ENCODE measurements around the gene DENND4B. TPM values are rescaled to one million over a fixed set of nuclear protein-coding genes. Genes with fewer than 3 reads are reported as not detected.

The DENND4B gene
- total and polyA plus RNA-seq, 2 donors from 2014 or later, result 13.2 to 60.6 TPM

DNA sequence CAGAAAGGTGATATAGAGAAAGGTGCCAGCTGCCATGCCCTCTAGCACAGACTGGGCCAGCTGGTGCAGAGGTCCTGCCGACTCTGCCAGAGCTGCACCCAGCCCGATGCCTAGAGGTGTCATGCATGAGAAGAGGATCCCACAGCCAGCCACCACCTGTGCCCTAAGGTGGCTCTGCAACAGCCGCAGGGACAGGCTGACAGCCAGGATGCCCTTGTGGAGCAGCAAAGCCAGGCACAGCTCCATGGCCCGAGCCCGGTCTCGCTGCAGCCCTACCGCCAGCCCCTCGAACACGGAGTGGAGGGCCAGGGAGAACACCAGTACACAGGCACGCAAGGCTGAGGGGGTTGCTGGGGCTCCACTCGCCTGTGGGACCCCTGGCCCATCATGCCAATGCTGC is 13.7 kb upstream of the DENND4B start:
- H3K9me3 ChIP-seq (ENCODE audit: control insufficient read depth in 2 of 3, insufficient read depth in 1 of 3, low read length in 3 of 3), result no peaks in the 10 kb centered on the region
- FAIRE-seq (no peak), DNase-seq (peak in 1 of 5 donors; percentile 75)
- H3K36me3 ChIP-seq (ENCODE audit: control insufficient read depth in 2 of 3, insufficient read depth in 3 of 3, low read length in 3 of 3), result peaks cover 0 to 13% (median 5%) of the 10 kb centered on the region in 3 donors
- H3K4me3 ChIP-seq (ENCODE audit: low read length in 3 of 3), result no peak overlapping the region
- H3K27me3 ChIP-seq (ENCODE audit: control insufficient read depth, insufficient read depth, low read length), result no peaks in the 10 kb centered on the region
- intact Hi-C loops (cut with DNase I), result no loop called here
- TF ChIP-seq, protein P1, sequence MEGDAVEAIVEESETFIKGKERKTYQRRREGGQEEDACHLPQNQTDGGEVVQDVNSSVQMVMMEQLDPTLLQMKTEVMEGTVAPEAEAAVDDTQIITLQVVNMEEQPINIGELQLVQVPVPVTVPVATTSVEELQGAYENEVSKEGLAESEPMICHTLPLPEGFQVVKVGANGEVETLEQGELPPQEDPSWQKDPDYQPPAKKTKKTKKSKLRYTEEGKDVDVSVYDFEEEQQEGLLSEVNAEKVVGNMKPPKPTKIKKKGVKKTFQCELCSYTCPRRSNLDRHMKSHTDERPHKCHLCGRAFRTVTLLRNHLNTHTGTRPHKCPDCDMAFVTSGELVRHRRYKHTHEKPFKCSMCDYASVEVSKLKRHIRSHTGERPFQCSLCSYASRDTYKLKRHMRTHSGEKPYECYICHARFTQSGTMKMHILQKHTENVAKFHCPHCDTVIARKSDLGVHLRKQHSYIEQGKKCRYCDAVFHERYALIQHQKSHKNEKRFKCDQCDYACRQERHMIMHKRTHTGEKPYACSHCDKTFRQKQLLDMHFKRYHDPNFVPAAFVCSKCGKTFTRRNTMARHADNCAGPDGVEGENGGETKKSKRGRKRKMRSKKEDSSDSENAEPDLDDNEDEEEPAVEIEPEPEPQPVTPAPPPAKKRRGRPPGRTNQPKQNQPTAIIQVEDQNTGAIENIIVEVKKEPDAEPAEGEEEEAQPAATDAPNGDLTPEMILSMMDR (IDR thresholded peaks at IDR 0.05; ENCODE audit: borderline replicate concordance, extremely low read depth, insufficient read depth), result no peak
- H3K27ac ChIP-seq (ENCODE audit: low read depth in 2 of 2, low read length in 2 of 2), result no peak overlapping the region
- H3K9ac ChIP-seq (ENCODE audit: low read length in 3 of 3), result no peak overlapping the region
- H3K4me1 ChIP-seq (ENCODE audit: control insufficient read depth in 2 of 3, insufficient read depth in 2 of 3, low read depth in 1 of 3, low read length in 3 of 3), result peaks cover 0 to 40% (median 21%) of the 10 kb centered on the region in 3 donors

DNA sequence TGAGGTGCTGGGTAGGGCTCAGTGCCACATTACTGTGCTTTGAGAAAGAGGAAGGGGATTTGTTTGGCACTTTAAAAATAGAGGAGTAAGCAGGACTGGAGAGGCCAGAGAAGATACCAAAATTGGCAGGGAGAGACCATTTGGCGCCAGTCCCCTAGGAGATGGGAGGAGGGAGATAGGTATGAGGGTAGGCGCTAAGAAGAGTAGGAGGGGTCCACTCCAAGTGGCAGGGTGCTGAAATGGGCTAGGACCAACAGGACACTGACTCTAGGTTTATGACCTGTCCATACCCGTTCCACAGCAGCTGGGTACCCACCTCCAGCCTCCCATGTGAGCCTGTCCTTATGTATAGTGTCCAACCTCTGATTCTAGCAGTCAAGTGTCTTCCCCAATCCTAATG is 12.9 kb upstream of the DENND4B start:
- H3K4me3 ChIP-seq (ENCODE audit: low read length in 3 of 3), result no peak overlapping the region
- peaks cover 0 to 40% (median 21%) of the 10 kb centered on the region in 3 donors for H3K4me1 ChIP-seq (ENCODE audit: control insufficient read depth in 2 of 3, insufficient read depth in 2 of 3, low read depth in 1 of 3, low read length in 3 of 3)
- TF ChIP-seq, protein P1 (IDR thresholded peaks at IDR 0.05; ENCODE audit: borderline replicate concordance, extremely low read depth, insufficient read depth), result no peak
- DNase-seq, result peak in 1 of 5 donors; percentile 8
- H3K27me3 ChIP-seq (ENCODE audit: control insufficient read depth, insufficient read depth, low read length), result no peaks in the 10 kb centered on the region
- H3K9ac ChIP-seq (ENCODE audit: low read length in 3 of 3), result no peak overlapping the region
- FAIRE-seq, result no peak
- intact Hi-C loops (cut with DNase I), result no loop called here
- no peaks in the 10 kb centered on the region for H3K9me3 ChIP-seq (ENCODE audit: control insufficient read depth in 2 of 3, insufficient read depth in 1 of 3, low read length in 3 of 3)
- no peak overlapping the region for H3K27ac ChIP-seq (ENCODE audit: low read depth in 2 of 2, low read length in 2 of 2)
- peaks cover 0 to 13% (median 5%) of the 10 kb centered on the region in 3 donors for H3K36me3 ChIP-seq (ENCODE audit: control insufficient read depth in 2 of 3, insufficient read depth in 3 of 3, low read length in 3 of 3)

DNA sequence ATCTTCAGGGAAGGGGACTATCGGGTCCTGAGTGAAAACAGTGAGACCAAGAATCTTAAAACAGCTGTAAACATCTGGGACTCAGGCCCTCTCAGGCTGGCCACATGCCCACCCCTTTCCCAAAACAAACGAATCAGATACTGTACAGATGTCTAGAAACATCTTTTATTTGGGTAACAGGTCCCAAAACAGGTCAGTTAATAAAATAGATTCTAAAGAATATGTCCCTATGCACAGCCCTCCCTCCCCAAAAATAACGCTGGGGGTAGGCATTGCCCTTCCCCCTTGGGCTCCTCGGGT is 12.4 kb upstream of the DENND4B start:
- no peaks in the 10 kb centered on the region for H3K9me3 ChIP-seq (ENCODE audit: control insufficient read depth in 2 of 3, insufficient read depth in 1 of 3, low read length in 3 of 3)
- H3K27me3 ChIP-seq (ENCODE audit: control insufficient read depth, insufficient read depth, low read length), result no peaks in the 10 kb centered on the region
- peak overlapping the region; percentile 59 to 65 for H3K27ac ChIP-seq (ENCODE audit: low read depth in 2 of 2, low read length in 2 of 2)
- H3K4me1 ChIP-seq (ENCODE audit: control insufficient read depth in 2 of 3, insufficient read depth in 2 of 3, low read depth in 1 of 3, low read length in 3 of 3), result peaks cover 0 to 38% (median 21%) of the 10 kb centered on the region in 3 donors
- peak overlapping the region; percentile 41 to 94 (median 85) for H3K4me3 ChIP-seq (ENCODE audit: low read length in 3 of 3)
- TF ChIP-seq, protein P1 (IDR thresholded peaks at IDR 0.05; ENCODE audit: borderline replicate concordance, extremely low read depth, insufficient read depth), result no peak
- peak in 1 of 5 donors; percentile 65 for DNase-seq
- peak overlapping the region; percentile 22 to 38 (median 34) for H3K9ac ChIP-seq (ENCODE audit: low read length in 3 of 3)
- intact Hi-C loops (cut with DNase I), result no loop called here
- no peak for FAIRE-seq
- peaks cover 0 to 13% (median 5%) of the 10 kb centered on the region in 3 donors for H3K36me3 ChIP-seq (ENCODE audit: control insufficient read depth in 2 of 3, insufficient read depth in 3 of 3, low read length in 3 of 3)

Data from kidney (tissue), 14 donors.